Measurements from ENCODE around the gene C9orf43. TPM values are rescaled to one million over a fixed set of nuclear protein-coding genes. Genes with fewer than 3 reads are reported as not detected.

The C9orf43 gene
- total and polyA plus RNA-seq, 2 experiments from 2014 or later = 0.63 to 1.1 TPM

DNA sequence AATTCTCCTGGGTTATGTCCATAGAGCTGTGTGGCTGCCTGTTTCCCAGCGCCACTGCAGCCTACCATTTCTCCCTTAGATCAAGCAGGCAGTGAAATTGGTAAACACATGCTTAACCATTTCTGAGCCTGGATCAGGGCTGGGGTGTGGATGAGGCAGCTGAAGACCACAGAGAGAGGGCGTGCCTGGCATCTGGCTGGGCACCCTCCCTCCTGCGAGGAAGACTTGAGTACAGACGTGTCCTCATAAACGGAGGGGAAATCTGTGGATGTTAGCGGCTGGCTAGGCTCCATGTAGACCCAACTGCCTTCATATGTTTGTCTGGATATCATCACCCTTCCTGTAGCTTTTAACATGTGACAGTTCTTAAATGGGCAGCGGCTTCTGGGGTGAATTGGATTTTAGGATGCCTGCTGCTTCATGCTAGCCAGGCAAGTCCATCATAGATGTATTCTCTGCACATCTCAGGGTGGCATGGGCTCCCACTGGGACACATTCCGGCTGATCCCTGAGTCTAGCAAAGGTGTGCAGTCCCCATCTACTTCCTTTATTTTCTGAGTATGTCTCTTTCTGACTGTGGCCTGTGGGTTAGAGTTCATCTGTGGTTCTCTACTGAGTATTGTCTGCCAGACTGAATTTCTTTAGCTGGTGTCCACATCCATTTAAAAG is 63.9 kb downstream of the C9orf43 start:
- no peak overlapping the region for H3K4me2 ChIP-seq
- Mint-ChIP-seq H3K4me1 (peaks cover 19% of the 10 kb centered on the region), H3K36me3 (ENCODE audit: low read depth) (peaks cover 5% of the 10 kb centered on the region; the same call in 1 of the 3 replicates), H3K27me3 (ENCODE audit: insufficient read depth, low read depth, poor library complexity) (peaks cover 1% of the 10 kb centered on the region), H3K9me3 (0 out of 3 replicates have a peak, but pooled peaks cover 3% of the 10 kb centered on the region), H3K27ac (no peak overlapping the region), H3K4me3 (no peak overlapping the region)
- no peaks in the 10 kb centered on the region for H3K27me3 ChIP-seq (ENCODE audit: insufficient read depth)
- H3K9me2 ChIP-seq (ENCODE audit: insufficient read depth) = no peaks in the 10 kb centered on the region
- no peaks in the 10 kb centered on the region for H3F3A ChIP-seq (replicated peaks; ENCODE audit: low read depth)
- no peak overlapping the region for H2AFZ ChIP-seq
- no peak for ATAC-seq
- peaks cover 9% of the 10 kb centered on the region for H3K4me1 ChIP-seq (ENCODE audit: insufficient read depth)
- no peaks in the 10 kb centered on the region for H4K20me1 ChIP-seq (replicated peaks; ENCODE audit: insufficient read depth)
- no peaks in the 10 kb centered on the region for H3K79me2 ChIP-seq (replicated peaks; ENCODE audit: insufficient read depth)
- TF ChIP-seq POLR2AphosphoS5 (IDR thresholded peaks at IDR 0.05; ENCODE audit: low read depth) (no peak), EZH2phosphoT487 (IDR thresholded peaks at IDR 0.05; ENCODE audit: unreplicated experiment) (no peak), NANOG (IDR thresholded peaks at IDR 0.05; ENCODE audit: borderline replicate concordance) (no peak), JUNB (IDR thresholded peaks at IDR 0.05; ENCODE audit: unreplicated experiment) (no peak), ZNF114 (CRISPR knock-in tag; IDR thresholded peaks at IDR 0.05) (no peak)
- TF ChIP-seq, protein P1, sequence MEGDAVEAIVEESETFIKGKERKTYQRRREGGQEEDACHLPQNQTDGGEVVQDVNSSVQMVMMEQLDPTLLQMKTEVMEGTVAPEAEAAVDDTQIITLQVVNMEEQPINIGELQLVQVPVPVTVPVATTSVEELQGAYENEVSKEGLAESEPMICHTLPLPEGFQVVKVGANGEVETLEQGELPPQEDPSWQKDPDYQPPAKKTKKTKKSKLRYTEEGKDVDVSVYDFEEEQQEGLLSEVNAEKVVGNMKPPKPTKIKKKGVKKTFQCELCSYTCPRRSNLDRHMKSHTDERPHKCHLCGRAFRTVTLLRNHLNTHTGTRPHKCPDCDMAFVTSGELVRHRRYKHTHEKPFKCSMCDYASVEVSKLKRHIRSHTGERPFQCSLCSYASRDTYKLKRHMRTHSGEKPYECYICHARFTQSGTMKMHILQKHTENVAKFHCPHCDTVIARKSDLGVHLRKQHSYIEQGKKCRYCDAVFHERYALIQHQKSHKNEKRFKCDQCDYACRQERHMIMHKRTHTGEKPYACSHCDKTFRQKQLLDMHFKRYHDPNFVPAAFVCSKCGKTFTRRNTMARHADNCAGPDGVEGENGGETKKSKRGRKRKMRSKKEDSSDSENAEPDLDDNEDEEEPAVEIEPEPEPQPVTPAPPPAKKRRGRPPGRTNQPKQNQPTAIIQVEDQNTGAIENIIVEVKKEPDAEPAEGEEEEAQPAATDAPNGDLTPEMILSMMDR (conservative IDR thresholded peaks at IDR 0.05; ENCODE audit: low read depth in 2 of 2) = no peak
- no peak overlapping the region for H3K4me3 ChIP-seq
- no peak overlapping the region for H3K27ac ChIP-seq (ENCODE audit: low read depth)
- H3K36me3 ChIP-seq (ENCODE audit: insufficient read depth) = no peaks in the 10 kb centered on the region
- DNase-seq (ENCODE audit: low spot score) = no peak

DNA sequence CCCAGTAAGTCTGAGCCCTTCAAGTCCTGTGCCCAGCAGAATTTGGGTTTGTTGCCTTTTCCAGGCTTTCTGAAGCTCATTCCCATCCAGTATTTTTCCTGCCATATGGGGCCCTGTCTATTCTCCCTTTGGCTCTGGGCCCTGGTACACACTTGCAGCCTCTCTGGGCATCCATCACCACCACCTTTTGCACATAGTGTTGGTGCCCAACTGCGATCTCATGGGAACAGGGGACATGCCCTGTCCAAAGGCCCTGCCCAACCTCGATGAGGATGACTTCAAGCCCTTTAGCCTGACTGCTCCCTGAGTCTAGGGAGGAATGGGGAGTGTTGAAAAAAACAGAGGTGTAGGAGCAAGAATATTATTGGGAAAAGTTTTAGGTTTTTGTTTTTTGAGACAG is 64.5 kb downstream of the C9orf43 start:
- no peak overlapping the region for H3K27ac ChIP-seq (ENCODE audit: low read depth)
- peaks cover 1% of the 10 kb centered on the region for H3K27me3 Mint-ChIP-seq (ENCODE audit: insufficient read depth, low read depth, poor library complexity)
- no peak for DNase-seq (ENCODE audit: low spot score)
- TF ChIP-seq, protein P1 (conservative IDR thresholded peaks at IDR 0.05; ENCODE audit: low read depth in 2 of 2) = no peak
- TF ChIP-seq CREB1 (CRISPR knock-in tag; IDR thresholded peaks at IDR 0.05; ENCODE audit: low read depth) (no peak), EZH2phosphoT487 (IDR thresholded peaks at IDR 0.05; ENCODE audit: unreplicated experiment) (no peak), EZH2 (IDR thresholded peaks at IDR 0.05; ENCODE audit: low read depth, unreplicated experiment) (no peak), STAT1 (IDR thresholded peaks at IDR 0.05; ENCODE audit: unreplicated experiment) (no peak), ZNF331 (CRISPR knock-in tag; IDR thresholded peaks at IDR 0.05; ENCODE audit: low read depth) (no peak), ZNF114 (CRISPR knock-in tag; IDR thresholded peaks at IDR 0.05) (no peak), JUNB (IDR thresholded peaks at IDR 0.05; ENCODE audit: unreplicated experiment) (no peak)
- TF ChIP-seq, protein P2, sequence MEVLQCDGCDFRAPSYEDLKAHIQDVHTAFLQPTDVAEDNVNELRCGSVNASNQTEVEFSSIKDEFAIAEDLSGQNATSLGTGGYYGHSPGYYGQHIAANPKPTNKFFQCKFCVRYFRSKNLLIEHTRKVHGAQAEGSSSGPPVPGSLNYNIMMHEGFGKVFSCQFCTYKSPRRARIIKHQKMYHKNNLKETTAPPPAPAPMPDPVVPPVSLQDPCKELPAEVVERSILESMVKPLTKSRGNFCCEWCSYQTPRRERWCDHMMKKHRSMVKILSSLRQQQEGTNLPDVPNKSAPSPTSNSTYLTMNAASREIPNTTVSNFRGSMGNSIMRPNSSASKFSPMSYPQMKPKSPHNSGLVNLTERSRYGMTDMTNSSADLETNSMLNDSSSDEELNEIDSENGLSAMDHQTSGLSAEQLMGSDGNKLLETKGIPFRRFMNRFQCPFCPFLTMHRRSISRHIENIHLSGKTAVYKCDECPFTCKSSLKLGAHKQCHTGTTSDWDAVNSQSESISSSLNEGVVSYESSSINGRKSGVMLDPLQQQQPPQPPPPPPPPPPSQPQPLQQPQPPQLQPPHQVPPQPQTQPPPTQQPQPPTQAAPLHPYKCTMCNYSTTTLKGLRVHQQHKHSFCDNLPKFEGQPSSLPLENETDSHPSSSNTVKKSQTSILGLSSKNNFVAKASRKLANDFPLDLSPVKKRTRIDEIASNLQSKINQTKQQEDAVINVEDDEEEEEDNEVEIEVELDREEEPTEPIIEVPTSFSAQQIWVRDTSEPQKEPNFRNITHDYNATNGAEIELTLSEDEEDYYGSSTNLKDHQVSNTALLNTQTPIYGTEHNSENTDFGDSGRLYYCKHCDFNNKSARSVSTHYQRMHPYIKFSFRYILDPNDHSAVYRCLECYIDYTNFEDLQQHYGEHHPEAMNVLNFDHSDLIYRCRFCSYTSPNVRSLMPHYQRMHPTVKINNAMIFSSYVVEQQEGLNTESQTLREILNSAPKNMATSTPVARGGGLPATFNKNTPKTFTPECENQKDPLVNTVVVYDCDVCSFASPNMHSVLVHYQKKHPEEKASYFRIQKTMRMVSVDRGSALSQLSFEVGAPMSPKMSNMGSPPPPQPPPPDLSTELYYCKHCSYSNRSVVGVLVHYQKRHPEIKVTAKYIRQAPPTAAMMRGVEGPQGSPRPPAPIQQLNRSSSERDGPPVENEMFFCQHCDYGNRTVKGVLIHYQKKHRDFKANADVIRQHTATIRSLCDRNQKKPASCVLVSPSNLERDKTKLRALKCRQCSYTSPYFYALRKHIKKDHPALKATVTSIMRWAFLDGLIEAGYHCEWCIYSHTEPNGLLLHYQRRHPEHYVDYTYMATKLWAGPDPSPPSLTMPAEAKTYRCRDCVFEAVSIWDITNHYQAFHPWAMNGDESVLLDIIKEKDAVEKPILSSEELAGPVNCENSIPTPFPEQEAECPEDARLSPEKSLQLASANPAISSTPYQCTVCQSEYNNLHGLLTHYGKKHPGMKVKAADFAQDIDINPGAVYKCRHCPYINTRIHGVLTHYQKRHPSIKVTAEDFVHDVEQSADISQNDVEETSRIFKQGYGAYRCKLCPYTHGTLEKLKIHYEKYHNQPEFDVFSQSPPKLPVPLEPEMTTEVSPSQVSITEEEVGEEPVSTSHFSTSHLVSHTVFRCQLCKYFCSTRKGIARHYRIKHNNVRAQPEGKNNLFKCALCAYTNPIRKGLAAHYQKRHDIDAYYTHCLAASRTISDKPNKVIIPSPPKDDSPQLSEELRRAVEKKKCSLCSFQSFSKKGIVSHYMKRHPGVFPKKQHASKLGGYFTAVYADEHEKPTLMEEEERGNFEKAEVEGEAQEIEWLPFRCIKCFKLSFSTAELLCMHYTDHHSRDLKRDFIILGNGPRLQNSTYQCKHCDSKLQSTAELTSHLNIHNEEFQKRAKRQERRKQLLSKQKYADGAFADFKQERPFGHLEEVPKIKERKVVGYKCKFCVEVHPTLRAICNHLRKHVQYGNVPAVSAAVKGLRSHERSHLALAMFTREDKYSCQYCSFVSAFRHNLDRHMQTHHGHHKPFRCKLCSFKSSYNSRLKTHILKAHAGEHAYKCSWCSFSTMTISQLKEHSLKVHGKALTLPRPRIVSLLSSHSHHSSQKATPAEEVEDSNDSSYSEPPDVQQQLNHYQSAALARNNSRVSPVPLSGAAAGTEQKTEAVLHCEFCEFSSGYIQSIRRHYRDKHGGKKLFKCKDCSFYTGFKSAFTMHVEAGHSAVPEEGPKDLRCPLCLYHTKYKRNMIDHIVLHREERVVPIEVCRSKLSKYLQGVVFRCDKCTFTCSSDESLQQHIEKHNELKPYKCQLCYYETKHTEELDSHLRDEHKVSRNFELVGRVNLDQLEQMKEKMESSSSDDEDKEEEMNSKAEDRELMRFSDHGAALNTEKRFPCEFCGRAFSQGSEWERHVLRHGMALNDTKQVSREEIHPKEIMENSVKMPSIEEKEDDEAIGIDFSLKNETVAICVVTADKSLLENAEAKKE (CRISPR knock-in tag; IDR thresholded peaks at IDR 0.05) = no peak

More for the DNA sequence above, 64.5 kb downstream of the C9orf43 start:
- H3K79me2 ChIP-seq (replicated peaks; ENCODE audit: insufficient read depth) = no peaks in the 10 kb centered on the region
- Mint-ChIP-seq H3K9me3 (0 out of 3 replicates have a peak, but pooled peaks cover 3% of the 10 kb centered on the region), H3K4me1 (peaks cover 21% of the 10 kb centered on the region), H3K4me3 (no peak overlapping the region), H3K27ac (no peak overlapping the region), H3K36me3 (ENCODE audit: low read depth) (peaks cover 5% of the 10 kb centered on the region; the same call in 1 of the 3 replicates)
- no peaks in the 10 kb centered on the region for H4K20me1 ChIP-seq (replicated peaks; ENCODE audit: insufficient read depth)
- H3K4me3 ChIP-seq = no peak overlapping the region
- H3F3A ChIP-seq (replicated peaks; ENCODE audit: low read depth) = no peaks in the 10 kb centered on the region
- no peaks in the 10 kb centered on the region for H3K27me3 ChIP-seq (ENCODE audit: insufficient read depth)
- H2AFZ ChIP-seq = no peak overlapping the region
- no peak overlapping the region for H3K4me2 ChIP-seq
- no peaks in the 10 kb centered on the region for H3K36me3 ChIP-seq (ENCODE audit: insufficient read depth)
- H3K4me1 ChIP-seq (ENCODE audit: insufficient read depth) = peaks cover 9% of the 10 kb centered on the region
- no peaks in the 10 kb centered on the region for H3K9me2 ChIP-seq (ENCODE audit: insufficient read depth)
- ATAC-seq = no peak
